ENCODE data around the gene KIF9. TPM values are rescaled to one million over a fixed set of nuclear protein-coding genes. Genes with fewer than 3 reads are reported as not detected.

Gene KIF9
- total and polyA plus RNA-seq, 2 of the 8 experiments (the other 6 are each of a cell fraction or from before 2014, with no cell fraction given) = 5.0 to 8.0 TPM

GRCh38 chr3:47282424-47283192, at the start of gene KIF9, which contains the start of gene KLHL18 (continued):
- TF ChIP-seq CHD7 (IDR thresholded peaks at IDR 0.05; ENCODE audit: insufficient replicate concordance, low read length) (no peak), EGR1 (IDR thresholded peaks at IDR 0.05; ENCODE audit: borderline replicate concordance, low read depth, low read length) (no peak; the same call in 1 of the 2 replicates), GABPA (IDR thresholded peaks at IDR 0.05; ENCODE audit: borderline replicate concordance, insufficient read depth, low read length) (peak; percentile 84; the same call in 1 of the 2 replicates), PHF8 (conservative IDR thresholded peaks at IDR 0.05; ENCODE audit: low read depth, low read length) (peak; percentile 87), SIX5 (IDR thresholded peaks at IDR 0.05; ENCODE audit: low read depth, low read length) (no peak), EP300 (IDR thresholded peaks at IDR 0.05; ENCODE audit: borderline replicate concordance in 1 of 2, low read depth in 2 of 2, low read length in 2 of 2) (no peak; a peak in 1 of 3 replicates), POLR2AphosphoS5 (IDR thresholded peaks at IDR 0.05; ENCODE audit: low read depth, low read length) (peak; percentile 56; the same call in 1 of the 2 replicates), MAFK (IDR thresholded peaks at IDR 0.05; ENCODE audit: low read depth, low read length) (no peak), JUND (IDR thresholded peaks at IDR 0.05; ENCODE audit: low read length) (peak; percentile 53; the same call in 1 of the 2 replicates), CEBPB (IDR thresholded peaks at IDR 0.05; ENCODE audit: low read depth, low read length) (no peak)
